Osteoblast (primary cell): ENCODE data around the gene FLNC. TPM values are rescaled to one million over a fixed set of nuclear protein-coding genes. Genes with fewer than 3 reads are reported as not detected.
A peak's percentile ranks its signal among the peaks of the same experiment; 100 is the strongest.

Experiments used
- DNase-seq: peaks from one replicate; pipeline ENCODE4 v3.0.0; 2011; ENCODE audit warnings: low spot score, mixed read lengths; ENCODE audit not compliant: insufficient read length; ENCODE audit errors: missing footprints
- H2AFZ ChIP-seq: 2 replicates; pipeline ENCODE4 v1.6.0; 2011; ENCODE audit warnings: mild to moderate bottlenecking, low read length
- H3K27ac ChIP-seq: 2 replicates; pipeline ENCODE4 v1.5.1; 2011; ENCODE audit warnings: mild to moderate bottlenecking, low read depth, low read length, moderate library complexity
- H3K27me3 ChIP-seq: 2 replicates; pipeline ENCODE4 v1.6.0; 2012; ENCODE audit warnings: mild to moderate bottlenecking, control low read depth, inconsistent platforms, low read length, moderate library complexity; ENCODE audit not compliant: insufficient read depth
- H3K36me3 ChIP-seq: 2 replicates; pipeline ENCODE4 v1.5.1; 2011; ENCODE audit warnings: mild to moderate bottlenecking, low read length, control low read depth, moderate library complexity; ENCODE audit not compliant: insufficient read depth
- H3K4me1 ChIP-seq: 2 replicates; pipeline ENCODE4 v1.5.1; 2011; ENCODE audit warnings: mild to moderate bottlenecking, low read length, control low read depth, moderate library complexity; ENCODE audit not compliant: insufficient read depth
- H3K4me2 ChIP-seq: 2 replicates; pipeline ENCODE4 v1.6.0; 2011; ENCODE audit warnings: mild to moderate bottlenecking, low read length; ENCODE audit not compliant: insufficient read depth
- H3K4me3 ChIP-seq: fragments of 200-600 bp; sonication (generic); 3 replicates; pipeline ENCODE4 v1.5.1; 2012; ENCODE audit warnings: mild to moderate bottlenecking, low read length, inconsistent platforms; ENCODE audit not compliant: insufficient read depth
- H3K79me2 ChIP-seq: 2 replicates; pipeline ENCODE4 v1.6.0; 2012; ENCODE audit warnings: mild to moderate bottlenecking, low read length, control low read depth, inconsistent platforms; ENCODE audit not compliant: insufficient read depth
- H3K9me3 ChIP-seq: 2 replicates; pipeline ENCODE4 v1.5.1; 2011; ENCODE audit warnings: low read depth, low read length, control low read depth
- H4K20me1 ChIP-seq: 2 replicates; pipeline ENCODE4 v1.6.0; 2012; ENCODE audit warnings: mild to moderate bottlenecking, low read length, control low read depth; ENCODE audit not compliant: insufficient read depth
- total RNA-seq: library from RNA; depleted of rRNA; stranded (reverse); fragments of >200 nt; gene quantifications from 2 replicates; pipeline ENCODE4 v1.2.3, GENCODE V29; 2012
- TF ChIP-seq, protein P1 (sequence below): IDR thresholded peaks from 2 replicates; pipeline ENCODE4 v1.5.1; 2011; ENCODE audit warnings: mild to moderate bottlenecking, low read depth, low read length, moderate library complexity; ENCODE audit errors: extremely low read depth

Gene FLNC
- total RNA-seq, 1 donor: 130 TPM

DNA sequence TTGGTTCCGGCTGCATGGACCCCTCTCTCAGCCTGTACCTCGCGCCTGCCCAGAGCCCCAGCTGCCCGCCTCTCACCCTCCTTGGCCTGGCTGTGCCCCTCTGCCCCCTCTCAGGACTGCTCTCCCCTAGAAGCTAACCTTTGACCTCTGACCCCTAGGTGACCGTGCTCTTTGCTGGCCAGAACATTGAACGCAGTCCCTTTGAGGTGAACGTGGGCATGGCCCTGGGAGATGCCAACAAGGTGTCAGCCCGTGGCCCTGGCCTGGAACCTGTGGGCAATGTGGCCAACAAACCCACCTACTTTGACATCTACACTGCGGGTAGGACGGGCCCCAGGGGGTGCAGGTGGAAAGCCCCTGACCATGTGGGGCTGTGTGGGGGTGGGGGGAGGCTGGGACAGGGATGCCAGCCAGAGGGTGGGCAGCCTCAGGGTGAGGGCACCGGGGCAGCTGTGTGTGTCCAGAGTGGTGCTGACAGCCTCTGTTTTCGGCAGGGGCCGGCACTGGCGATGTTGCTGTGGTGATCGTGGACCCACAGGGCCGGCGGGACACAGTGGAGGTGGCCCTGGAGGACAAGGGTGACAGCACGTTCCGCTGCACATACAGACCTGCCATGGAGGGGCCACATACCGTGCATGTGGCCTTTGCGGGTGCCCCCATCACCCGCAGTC lies 8.0 kb downstream of the FLNC start:
- Histone ChIP-seq H3K4me2 (no peak overlapping the region), H3K36me3 (peaks cover 85% of the 10 kb centered on the region), H4K20me1 (peaks cover 80% of the 10 kb centered on the region), H3K27me3 (no peaks in the 10 kb centered on the region), H3K79me2 (peaks cover 70% of the 10 kb centered on the region), H2AFZ (no peak overlapping the region), H3K4me3 (no peak overlapping the region), H3K4me1 (peaks cover 36% of the 10 kb centered on the region), H3K9me3 (no peaks in the 10 kb centered on the region), H3K27ac (peak overlapping the region; percentile 37)
- TF ChIP-seq, protein P1, sequence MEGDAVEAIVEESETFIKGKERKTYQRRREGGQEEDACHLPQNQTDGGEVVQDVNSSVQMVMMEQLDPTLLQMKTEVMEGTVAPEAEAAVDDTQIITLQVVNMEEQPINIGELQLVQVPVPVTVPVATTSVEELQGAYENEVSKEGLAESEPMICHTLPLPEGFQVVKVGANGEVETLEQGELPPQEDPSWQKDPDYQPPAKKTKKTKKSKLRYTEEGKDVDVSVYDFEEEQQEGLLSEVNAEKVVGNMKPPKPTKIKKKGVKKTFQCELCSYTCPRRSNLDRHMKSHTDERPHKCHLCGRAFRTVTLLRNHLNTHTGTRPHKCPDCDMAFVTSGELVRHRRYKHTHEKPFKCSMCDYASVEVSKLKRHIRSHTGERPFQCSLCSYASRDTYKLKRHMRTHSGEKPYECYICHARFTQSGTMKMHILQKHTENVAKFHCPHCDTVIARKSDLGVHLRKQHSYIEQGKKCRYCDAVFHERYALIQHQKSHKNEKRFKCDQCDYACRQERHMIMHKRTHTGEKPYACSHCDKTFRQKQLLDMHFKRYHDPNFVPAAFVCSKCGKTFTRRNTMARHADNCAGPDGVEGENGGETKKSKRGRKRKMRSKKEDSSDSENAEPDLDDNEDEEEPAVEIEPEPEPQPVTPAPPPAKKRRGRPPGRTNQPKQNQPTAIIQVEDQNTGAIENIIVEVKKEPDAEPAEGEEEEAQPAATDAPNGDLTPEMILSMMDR: no peak
- peak; percentile 73 for DNase-seq

DNA sequence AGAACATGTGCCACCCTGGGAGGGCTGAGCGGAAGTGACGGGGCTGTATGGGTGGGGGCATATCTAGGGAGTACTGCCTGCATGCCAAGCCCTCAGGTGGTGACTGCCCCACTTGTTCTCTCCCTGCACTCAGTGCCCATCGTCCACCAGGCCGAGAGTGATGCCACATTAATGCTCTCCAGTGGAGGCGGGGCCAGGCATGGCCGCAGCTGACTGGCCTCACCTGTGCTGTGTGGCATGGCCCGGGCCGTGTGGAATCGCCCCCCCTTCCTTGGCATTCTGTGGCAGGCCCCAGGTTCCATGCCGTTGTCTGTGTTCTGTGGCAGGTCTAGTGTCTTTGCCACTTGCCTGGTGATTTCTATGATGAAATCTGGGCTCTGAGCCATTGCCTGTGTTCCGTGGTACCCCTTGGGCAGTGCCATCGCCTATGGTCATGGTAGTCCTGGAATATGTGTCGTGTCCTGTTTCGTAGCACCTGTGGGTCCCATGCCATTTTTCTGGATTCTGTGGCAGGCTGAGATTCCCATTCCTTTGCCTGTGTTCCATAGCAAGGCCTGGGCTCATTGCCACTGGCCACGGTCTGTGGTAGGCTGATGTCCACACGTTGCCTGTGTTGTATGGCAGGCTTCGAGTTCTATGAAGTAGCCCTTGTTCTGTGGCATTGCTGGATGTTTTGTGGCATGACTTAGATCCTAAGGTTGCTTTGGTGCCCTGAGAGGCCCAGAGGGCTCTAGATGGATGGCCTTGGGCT lies 8.9 kb downstream of the FLNC start:
- no peaks in the 10 kb centered on the region for H3K9me3 ChIP-seq
- no peak overlapping the region for H3K4me2 ChIP-seq
- peaks cover 62% of the 10 kb centered on the region for H3K79me2 ChIP-seq
- no peak overlapping the region for H3K4me3 ChIP-seq
- no peaks in the 10 kb centered on the region for H3K27me3 ChIP-seq
- peak; percentile 78 for DNase-seq
- no peak overlapping the region for H3K27ac ChIP-seq
- TF ChIP-seq, protein P1: no peak
- peaks cover 94% of the 10 kb centered on the region for H3K36me3 ChIP-seq
- H4K20me1 ChIP-seq: peaks cover 86% of the 10 kb centered on the region
- peaks cover 30% of the 10 kb centered on the region for H3K4me1 ChIP-seq
- no peak overlapping the region for H2AFZ ChIP-seq

DNA sequence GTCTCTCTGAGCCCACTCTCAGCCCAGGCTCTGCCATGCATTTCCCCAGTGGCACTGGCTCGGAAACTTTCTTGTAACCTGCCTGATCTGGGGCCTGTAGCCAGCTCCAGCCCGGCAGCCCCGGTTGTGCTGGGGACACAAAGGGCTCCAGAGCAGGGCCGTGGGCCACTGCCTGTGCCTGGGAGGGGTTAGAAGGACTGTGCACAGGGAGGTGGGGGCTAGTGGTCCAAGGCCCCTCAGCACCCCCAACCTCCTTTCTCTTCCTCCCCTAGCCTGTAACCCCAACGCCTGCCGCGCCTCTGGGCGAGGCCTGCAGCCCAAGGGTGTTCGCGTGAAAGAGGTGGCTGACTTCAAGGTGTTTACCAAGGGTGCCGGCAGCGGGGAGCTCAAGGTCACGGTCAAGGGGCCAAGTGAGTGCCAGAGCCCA lies 9.6 kb downstream of the FLNC start:
- Histone ChIP-seq H3K4me3 (no peak overlapping the region), H4K20me1 (peaks cover 88% of the 10 kb centered on the region), H3K9me3 (no peaks in the 10 kb centered on the region), H3K4me1 (peaks cover 25% of the 10 kb centered on the region), H3K27ac (no peak overlapping the region), H3K36me3 (peaks cover 96% of the 10 kb centered on the region), H3K79me2 (peaks cover 56% of the 10 kb centered on the region), H2AFZ (no peak overlapping the region), H3K4me2 (no peak overlapping the region), H3K27me3 (no peaks in the 10 kb centered on the region)
- DNase-seq: no peak
- TF ChIP-seq, protein P1: no peak

DNA sequence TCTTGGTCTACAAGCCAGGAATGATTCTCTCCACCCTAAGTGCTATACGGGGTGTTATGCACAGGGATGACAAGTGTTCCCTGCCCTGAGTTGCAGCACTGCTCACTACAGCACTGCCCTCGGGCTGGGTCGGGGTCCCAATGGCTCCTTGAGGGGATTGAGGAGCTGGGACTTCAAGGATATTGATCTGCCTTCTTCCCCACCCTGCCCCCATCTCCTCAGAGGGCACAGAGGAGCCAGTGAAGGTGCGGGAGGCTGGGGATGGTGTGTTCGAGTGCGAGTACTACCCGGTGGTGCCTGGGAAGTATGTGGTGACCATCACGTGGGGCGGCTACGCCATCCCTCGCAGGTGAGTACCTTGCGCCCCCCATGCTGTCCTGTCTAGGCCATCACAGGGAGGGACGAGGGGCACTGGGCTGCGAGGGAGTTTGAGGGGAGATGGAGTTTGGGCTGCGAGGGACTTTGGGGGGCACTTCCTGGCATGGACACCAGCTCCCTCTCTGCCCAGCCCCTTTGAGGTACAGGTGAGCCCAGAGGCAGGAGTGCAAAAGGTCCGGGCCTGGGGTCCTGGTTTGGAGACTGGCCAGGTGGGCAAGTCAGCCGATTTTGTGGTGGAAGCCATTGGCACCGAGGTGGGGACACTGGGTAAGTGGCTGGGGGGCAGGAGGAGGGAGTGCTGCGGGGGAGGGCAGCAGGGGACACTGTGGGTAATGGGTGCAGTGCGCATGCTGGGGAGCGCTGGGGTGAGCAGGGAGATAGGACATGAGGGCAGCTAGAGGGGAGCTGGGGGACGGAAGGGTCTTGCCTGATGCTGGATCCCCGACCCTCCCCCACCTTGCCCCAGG lies 10.3 kb downstream of the FLNC start:
- H3K36me3 ChIP-seq: peaks cover 96% of the 10 kb centered on the region
- H3K27ac ChIP-seq: no peak overlapping the region

More for the DNA sequence above, 10.3 kb downstream of the FLNC start:
- peaks cover 17% of the 10 kb centered on the region for H3K4me1 ChIP-seq
- H3K4me2 ChIP-seq: no peak overlapping the region
- no peaks in the 10 kb centered on the region for H3K27me3 ChIP-seq
- H3K79me2 ChIP-seq: peaks cover 52% of the 10 kb centered on the region
- DNase-seq: peak; percentile 85
- TF ChIP-seq, protein P1: no peak
- no peak overlapping the region for H3K4me3 ChIP-seq
- no peak overlapping the region for H2AFZ ChIP-seq
- peaks cover 88% of the 10 kb centered on the region for H4K20me1 ChIP-seq
- no peaks in the 10 kb centered on the region for H3K9me3 ChIP-seq
